Measurements from ENCODE around the gene RFPL3.

Gene RFPL3

DNA sequence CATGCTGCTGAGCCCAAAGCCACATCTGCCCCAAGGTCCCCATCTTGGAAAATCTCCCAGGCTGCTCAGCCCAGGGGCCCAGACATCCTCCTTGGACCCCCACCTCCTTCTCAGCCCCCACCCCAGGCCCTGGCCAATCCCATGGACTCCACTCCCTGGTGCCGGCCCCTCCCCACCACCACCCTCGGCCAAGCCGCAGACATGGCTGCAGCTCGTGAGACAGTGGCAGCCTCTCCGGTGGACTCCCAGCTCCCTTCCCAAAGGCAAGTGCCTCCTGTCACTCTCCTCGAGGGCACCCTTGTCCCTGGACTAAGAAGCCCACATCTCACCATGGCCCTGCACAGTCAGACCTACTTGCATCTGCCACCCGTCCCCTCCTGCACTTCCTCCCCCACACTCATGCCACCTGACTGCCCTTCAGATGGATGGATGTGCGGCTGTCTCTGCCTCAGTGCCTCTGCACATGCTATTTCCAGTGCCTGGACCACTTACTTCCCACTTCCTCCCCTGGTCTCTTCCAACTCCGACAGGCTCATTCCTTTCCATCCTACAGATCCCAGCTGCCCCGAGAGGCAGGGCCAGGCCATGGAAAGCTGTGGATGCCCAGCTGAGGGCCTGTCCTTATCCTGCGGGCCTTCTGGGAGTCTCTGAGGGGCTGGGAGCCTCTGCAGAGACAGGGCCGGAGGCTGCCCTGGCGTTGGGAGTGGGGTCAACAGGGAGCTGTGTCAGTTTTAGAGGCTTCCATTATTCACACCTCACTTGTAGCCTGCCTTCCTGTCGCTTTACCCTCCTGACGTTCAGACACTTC lies 25.5 kb upstream of the RFPL3 start:
- TF ChIP-seq, protein P1, sequence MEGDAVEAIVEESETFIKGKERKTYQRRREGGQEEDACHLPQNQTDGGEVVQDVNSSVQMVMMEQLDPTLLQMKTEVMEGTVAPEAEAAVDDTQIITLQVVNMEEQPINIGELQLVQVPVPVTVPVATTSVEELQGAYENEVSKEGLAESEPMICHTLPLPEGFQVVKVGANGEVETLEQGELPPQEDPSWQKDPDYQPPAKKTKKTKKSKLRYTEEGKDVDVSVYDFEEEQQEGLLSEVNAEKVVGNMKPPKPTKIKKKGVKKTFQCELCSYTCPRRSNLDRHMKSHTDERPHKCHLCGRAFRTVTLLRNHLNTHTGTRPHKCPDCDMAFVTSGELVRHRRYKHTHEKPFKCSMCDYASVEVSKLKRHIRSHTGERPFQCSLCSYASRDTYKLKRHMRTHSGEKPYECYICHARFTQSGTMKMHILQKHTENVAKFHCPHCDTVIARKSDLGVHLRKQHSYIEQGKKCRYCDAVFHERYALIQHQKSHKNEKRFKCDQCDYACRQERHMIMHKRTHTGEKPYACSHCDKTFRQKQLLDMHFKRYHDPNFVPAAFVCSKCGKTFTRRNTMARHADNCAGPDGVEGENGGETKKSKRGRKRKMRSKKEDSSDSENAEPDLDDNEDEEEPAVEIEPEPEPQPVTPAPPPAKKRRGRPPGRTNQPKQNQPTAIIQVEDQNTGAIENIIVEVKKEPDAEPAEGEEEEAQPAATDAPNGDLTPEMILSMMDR (IDR thresholded peaks at IDR 0.05; ENCODE audit: low read depth, low read length) = no peak
- no peak for DNase-seq (ENCODE audit: extremely low read depth, low read depth)

DNA sequence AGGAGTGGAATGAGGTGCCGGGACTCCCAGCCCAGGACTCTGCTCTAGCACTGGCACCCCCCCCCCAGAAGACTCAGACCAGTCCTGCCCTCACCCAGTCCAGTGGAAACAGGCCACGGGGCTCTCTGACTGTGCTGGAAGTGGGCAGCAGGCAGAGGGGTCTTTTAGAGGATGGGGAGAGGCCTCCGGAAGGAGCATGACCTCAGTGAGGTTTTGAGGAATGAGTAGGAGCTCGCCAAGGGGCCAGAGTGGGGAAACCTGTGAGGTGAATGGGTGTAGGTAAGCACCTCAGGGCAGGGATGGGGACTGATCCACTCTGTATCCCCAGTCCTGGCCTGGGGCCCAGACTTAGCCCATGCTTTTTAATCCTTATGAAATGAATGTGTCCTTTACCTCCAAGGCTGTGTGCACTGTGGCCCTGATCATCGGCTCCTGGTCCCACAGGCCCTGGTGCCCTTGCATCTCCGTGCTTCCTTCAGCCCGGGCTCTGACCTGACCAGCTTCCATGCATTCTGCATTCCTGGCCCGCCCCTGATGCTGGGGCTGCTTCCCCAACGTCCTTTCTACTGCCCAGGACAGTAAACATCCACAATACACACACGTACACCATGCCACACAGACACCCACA lies 24.4 kb upstream of the RFPL3 start:
- DNase-seq (ENCODE audit: extremely low read depth, low read depth) = no peak
- TF ChIP-seq, protein P1 (IDR thresholded peaks at IDR 0.05; ENCODE audit: low read depth, low read length) = no peak

DNA sequence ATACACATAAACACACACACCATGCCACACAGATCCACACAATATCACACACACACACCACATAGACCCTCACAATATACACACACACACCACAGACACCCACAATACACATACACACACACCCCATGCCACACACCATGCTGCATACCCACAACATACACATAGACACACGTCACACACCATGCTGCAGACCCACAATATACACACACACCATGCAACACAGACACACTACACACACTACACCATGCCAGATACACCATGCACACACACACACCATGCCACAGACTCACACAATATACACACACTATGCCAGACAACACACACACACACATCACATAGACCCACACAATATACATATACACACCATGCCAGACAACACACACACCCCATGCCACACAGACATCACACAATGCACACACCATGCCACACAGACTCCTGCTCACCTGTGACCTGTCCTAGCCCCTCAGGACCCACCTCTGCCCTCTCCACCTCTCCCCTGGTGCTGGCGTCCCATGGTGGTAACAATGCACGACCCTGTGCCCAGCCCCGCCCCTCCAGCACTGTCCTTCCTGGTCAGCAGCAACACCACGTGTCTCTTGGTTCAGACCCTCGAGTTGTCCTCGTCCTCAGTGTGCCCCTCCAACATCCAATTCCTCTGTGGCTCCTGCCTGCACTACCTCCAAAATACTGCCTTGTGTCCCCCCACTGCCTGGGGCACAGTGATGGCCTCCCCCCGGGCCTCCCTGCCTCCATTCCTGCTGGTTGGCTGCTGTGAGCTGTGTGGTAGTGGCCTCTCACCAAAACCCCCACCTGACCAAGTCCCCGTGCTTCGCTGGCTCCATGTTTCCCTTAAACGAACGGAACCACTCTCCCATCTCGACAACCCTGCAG lies 23.7 kb upstream of the RFPL3 start:
- TF ChIP-seq, protein P1 (IDR thresholded peaks at IDR 0.05; ENCODE audit: low read depth, low read length) = no peak
- DNase-seq (ENCODE audit: extremely low read depth, low read depth) = no peak

DNA sequence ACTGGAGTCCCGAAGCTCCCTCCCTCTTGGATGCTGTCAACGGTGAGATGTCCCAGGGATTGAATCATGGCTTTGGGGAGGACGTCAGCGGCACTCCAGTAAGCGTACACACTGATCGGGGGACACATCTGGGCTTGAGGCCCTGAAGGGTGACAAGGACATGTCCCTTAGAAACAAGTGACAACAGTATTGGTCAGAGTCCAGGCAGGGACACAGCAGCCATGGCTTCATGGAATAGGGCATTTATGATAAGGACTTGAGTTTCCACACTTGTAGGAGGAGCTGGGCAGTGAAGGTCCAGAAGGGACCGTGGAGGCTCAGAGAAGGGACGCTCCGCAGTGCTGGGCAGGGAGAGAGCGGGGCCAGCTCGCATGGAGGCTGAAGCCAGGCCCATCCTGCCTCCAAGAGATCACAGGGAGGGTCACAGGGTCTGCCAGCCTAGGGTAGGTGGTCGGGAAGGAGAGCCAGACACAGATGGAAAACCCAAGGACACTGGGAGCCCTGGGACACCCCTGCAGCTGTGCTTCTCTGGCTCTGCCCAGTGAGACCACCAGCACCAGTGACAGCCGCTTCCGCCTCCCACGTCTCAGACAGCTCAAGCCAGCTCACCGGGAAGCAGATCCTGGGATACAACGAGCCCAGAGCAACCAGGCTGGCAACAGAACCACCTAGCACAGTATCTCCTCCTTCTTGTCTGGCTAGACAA lies 22.9 kb upstream of the RFPL3 start:
- DNase-seq (ENCODE audit: extremely low read depth, low read depth) = no peak
- TF ChIP-seq, protein P1 (IDR thresholded peaks at IDR 0.05; ENCODE audit: low read depth, low read length) = no peak

DNA sequence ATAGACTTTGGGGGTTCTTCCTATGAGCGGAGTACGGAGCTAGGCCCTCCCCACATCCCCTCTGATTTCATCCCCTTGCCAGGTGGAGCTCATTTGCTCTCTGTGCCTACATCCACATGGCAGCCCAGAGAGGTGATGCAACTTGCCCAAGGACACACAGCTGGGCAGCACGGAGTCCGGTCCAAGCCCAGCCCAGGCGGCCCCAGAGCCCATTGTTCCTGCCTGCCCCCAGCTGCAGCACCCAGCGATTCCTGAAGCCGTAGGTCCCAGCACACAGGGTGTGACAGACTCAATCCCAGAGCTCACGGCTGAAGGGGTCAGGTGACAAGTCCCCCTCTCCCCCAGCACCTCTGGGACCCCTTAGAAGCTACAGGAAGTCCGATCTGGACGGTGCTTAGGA lies 22.2 kb upstream of the RFPL3 start:
- DNase-seq (ENCODE audit: extremely low read depth, low read depth) = no peak
- TF ChIP-seq, protein P1 (IDR thresholded peaks at IDR 0.05; ENCODE audit: low read depth, low read length) = no peak

DNA sequence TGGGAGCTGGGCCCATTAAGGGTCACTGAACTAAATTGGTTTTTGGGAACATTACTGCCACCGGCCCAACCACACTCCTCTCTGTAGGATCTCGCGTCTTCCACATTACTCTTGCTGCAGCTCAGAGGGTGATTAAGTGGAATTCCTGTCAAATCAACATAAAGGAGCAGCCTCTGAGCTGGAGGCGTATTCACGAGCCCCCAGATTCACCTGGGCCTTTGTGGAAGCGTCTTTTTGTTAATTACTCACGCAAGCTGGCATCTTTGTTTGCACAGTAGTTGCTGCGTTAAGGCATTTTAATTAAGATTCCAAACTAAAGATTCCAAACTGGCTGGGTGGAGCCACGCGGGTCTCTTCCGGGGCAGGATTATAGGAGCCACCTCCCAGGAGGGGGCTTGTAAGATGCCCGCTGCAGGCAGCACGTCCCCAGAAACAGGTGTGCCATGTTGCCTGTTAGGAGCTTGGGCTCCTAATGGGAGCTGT lies 21.5 kb upstream of the RFPL3 start:
- no peak for DNase-seq (ENCODE audit: extremely low read depth, low read depth)
- TF ChIP-seq, protein P1 (IDR thresholded peaks at IDR 0.05; ENCODE audit: low read depth, low read length) = no peak
